ENCODE measurements around the gene KIF26B.

The KIF26B gene

GRCh38 chr1:245488346-245489129, 333.8 kb downstream of the KIF26B start:
- no peaks in the 10 kb centered on the region for H3K9me3 ChIP-seq (ENCODE audit: insufficient read depth, low read length)
- TF ChIP-seq CTCF (IDR thresholded peaks at IDR 0.05; ENCODE audit: low read depth, low read length) (no peak), EZH2phosphoT487 (IDR thresholded peaks at IDR 0.05; ENCODE audit: low read depth) (no peak)
- no peak overlapping the region for H3K4me2 ChIP-seq (ENCODE audit: low read length)

GRCh38 chr1:245489838-245490237, 335.1 kb downstream of the KIF26B start:
- H3K79me2 ChIP-seq (ENCODE audit: low read length) = no peaks in the 10 kb centered on the region
- TF ChIP-seq CTCF (IDR thresholded peaks at IDR 0.05; ENCODE audit: low read depth, low read length) (no peak), EZH2phosphoT487 (IDR thresholded peaks at IDR 0.05; ENCODE audit: low read depth) (no peak)
- H2AFZ ChIP-seq (ENCODE audit: low read depth, low read length) = no peak overlapping the region
- no peaks in the 10 kb centered on the region for H3K36me3 ChIP-seq (replicated peaks; ENCODE audit: low read depth, low read length)
- no peak overlapping the region for H3K4me2 ChIP-seq (ENCODE audit: low read length)
- peaks cover 11% of the 10 kb centered on the region for H3K27me3 ChIP-seq (ENCODE audit: low read depth, low read length)
- H3K27ac ChIP-seq (ENCODE audit: low read length) = no peak overlapping the region
- H3K4me3 ChIP-seq (ENCODE audit: low read length) = no peak overlapping the region
- H4K20me1 ChIP-seq (ENCODE audit: insufficient read depth, low read length) = no peaks in the 10 kb centered on the region
- no peaks in the 10 kb centered on the region for H3K4me1 ChIP-seq (ENCODE audit: low read length)
- H3K9me3 ChIP-seq (ENCODE audit: insufficient read depth, low read length) = no peaks in the 10 kb centered on the region
- no peak overlapping the region for H3K9ac ChIP-seq (ENCODE audit: low read length)

More at GRCh38 chr1:245488346-245489129, 333.8 kb downstream of the KIF26B start:
- Histone ChIP-seq H4K20me1 (ENCODE audit: insufficient read depth, low read length) (no peaks in the 10 kb centered on the region), H3K27ac (ENCODE audit: low read length) (no peak overlapping the region), H2AFZ (ENCODE audit: low read depth, low read length) (no peak overlapping the region), H3K4me1 (ENCODE audit: low read length) (no peaks in the 10 kb centered on the region), H3K79me2 (ENCODE audit: low read length) (no peaks in the 10 kb centered on the region), H3K9ac (ENCODE audit: low read length) (no peak overlapping the region), H3K27me3 (ENCODE audit: low read depth, low read length) (peaks cover 18% of the 10 kb centered on the region), H3K4me3 (ENCODE audit: low read length) (no peak overlapping the region), H3K36me3 (replicated peaks; ENCODE audit: low read depth, low read length) (no peaks in the 10 kb centered on the region)

GRCh38 chr1:245493029-245493428, 338.2 kb downstream of the KIF26B start:
- peak; percentile 12; the same call in 1 of the 2 replicates for TF ChIP-seq CTCF (IDR thresholded peaks at IDR 0.05; ENCODE audit: low read depth, low read length)
- no peak for TF ChIP-seq EZH2phosphoT487 (IDR thresholded peaks at IDR 0.05; ENCODE audit: low read depth)

GRCh38 chr1:245495681-245496080, 340.9 kb downstream of the KIF26B start:
- H3K36me3 ChIP-seq (replicated peaks; ENCODE audit: low read depth, low read length) = no peaks in the 10 kb centered on the region

More at GRCh38 chr1:245493029-245493428, 338.2 kb downstream of the KIF26B start:
- Histone ChIP-seq H3K9me3 (ENCODE audit: insufficient read depth, low read length) (no peaks in the 10 kb centered on the region), H3K79me2 (ENCODE audit: low read length) (no peaks in the 10 kb centered on the region), H3K9ac (ENCODE audit: low read length) (no peak overlapping the region), H4K20me1 (ENCODE audit: insufficient read depth, low read length) (no peaks in the 10 kb centered on the region), H2AFZ (ENCODE audit: low read depth, low read length) (no peak overlapping the region), H3K4me3 (ENCODE audit: low read length) (no peak overlapping the region), H3K4me1 (ENCODE audit: low read length) (no peaks in the 10 kb centered on the region), H3K36me3 (replicated peaks; ENCODE audit: low read depth, low read length) (no peaks in the 10 kb centered on the region), H3K4me2 (ENCODE audit: low read length) (no peak overlapping the region), H3K27me3 (ENCODE audit: low read depth, low read length) (peaks cover 26% of the 10 kb centered on the region), H3K27ac (ENCODE audit: low read length) (no peak overlapping the region)

More at GRCh38 chr1:245495681-245496080, 340.9 kb downstream of the KIF26B start:
- H3K79me2 ChIP-seq (ENCODE audit: low read length) = no peaks in the 10 kb centered on the region
- TF ChIP-seq EZH2phosphoT487 (IDR thresholded peaks at IDR 0.05; ENCODE audit: low read depth) (no peak), CTCF (IDR thresholded peaks at IDR 0.05; ENCODE audit: low read depth, low read length) (no peak)
- H2AFZ ChIP-seq (ENCODE audit: low read depth, low read length) = no peak overlapping the region
- no peaks in the 10 kb centered on the region for H3K4me1 ChIP-seq (ENCODE audit: low read length)
- peaks cover 27% of the 10 kb centered on the region for H3K27me3 ChIP-seq (ENCODE audit: low read depth, low read length)
- no peak overlapping the region for H3K27ac ChIP-seq (ENCODE audit: low read length)
- H4K20me1 ChIP-seq (ENCODE audit: insufficient read depth, low read length) = no peaks in the 10 kb centered on the region
- no peak overlapping the region for H3K4me2 ChIP-seq (ENCODE audit: low read length)
- no peak overlapping the region for H3K9ac ChIP-seq (ENCODE audit: low read length)
- no peaks in the 10 kb centered on the region for H3K9me3 ChIP-seq (ENCODE audit: insufficient read depth, low read length)
- no peak overlapping the region for H3K4me3 ChIP-seq (ENCODE audit: low read length)

All from OCI-LY3 (cell line).